ENCODE results near the gene CELF4. TPM values are rescaled to one million over a fixed set of nuclear protein-coding genes. Genes with fewer than 3 reads are reported as not detected.

Gene CELF4
- total and polyA plus RNA-seq, 10 of the 15 experiments (the other 5 are each of a cell fraction or from before 2014, with no cell fraction given), result 0.03 to 0.32 TPM; not detected in 8

DNA sequence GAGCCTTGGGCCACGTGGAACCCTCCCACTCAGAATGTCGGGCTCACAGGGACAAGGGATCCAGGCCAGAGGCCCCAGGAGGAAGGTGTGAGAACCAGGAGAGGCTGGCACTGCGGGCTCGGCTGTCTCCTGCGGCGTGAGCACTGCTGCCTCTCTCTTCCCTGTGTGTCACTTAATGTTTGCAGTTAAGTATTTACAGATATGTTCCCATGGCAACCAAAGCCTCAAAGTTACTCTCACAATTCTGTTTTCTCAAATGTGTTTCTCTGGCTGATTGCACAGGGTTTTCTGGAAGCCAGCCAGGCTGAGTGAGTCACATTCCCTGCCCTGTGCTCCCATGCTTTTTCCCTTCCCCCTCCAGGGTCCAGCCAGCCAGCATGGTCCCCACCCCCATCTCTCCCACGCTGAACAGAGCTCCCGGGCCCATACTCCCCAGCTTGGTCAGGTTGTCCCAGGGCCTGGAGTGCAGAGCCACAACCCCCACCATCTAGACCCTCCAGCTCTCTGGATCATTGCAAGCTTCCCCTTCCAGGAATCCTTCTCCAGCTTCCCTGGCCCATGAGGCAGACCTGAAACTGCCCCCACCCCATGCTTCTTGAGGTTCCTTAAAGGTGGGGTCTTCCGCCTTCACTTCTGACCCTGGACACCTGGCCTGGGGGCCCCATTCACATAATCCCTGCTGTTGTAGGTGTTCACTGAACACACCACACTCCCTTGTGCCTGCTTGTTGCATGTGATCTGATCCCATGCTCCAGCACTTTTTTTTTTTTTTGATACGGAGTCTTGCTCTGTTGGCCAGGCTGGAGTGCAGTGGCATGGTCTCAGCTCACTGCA is 265.9 kb downstream of the CELF4 start (continued):
- TF ChIP-seq SKIL (IDR thresholded peaks at IDR 0.05; ENCODE audit: low read depth, poor library complexity, severe bottlenecking), result no peak

DNA sequence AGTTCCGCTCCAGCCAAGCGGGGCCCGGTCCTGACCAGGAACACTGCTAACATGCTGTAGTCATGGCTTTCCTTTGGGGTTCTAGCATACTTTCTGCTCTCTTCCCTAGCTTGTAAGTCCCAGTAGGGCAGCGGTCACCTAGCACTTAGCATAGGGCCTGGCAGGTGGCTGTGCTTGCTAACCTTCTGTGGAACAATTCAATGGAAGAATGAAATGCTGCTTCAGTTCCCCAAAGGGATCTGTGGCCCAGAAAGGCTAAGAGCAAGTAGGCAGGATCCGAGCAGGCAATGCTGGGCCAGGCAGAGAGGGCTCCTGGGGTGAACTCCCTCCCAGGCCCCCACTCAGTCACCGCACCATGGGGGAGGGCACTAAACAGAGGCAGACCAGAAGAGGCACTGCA is 266.8 kb downstream of the CELF4 start:
- CTCF ChIA-PET, result no interaction called here
- Histone ChIP-seq H3K9ac (ENCODE audit: control insufficient read depth, insufficient read depth, low read length) (no peak overlapping the region), H3K4me3 (no peak overlapping the region), H2AFZ (ENCODE audit: control insufficient read depth, low read depth, low read length) (no peak overlapping the region), H3K4me1 (ENCODE audit: control insufficient read depth, insufficient read depth, low read length) (no peaks in the 10 kb centered on the region), H4K20me1 (ENCODE audit: control insufficient read depth, insufficient read depth) (no peaks in the 10 kb centered on the region), H3K9me3 (replicated peaks; ENCODE audit: control insufficient read depth, insufficient read depth, low read length) (no peaks in the 10 kb centered on the region), H3K4me2 (ENCODE audit: control insufficient read depth, insufficient read depth) (no peak overlapping the region), H3K79me2 (ENCODE audit: control insufficient read depth, insufficient read depth, low read length) (no peaks in the 10 kb centered on the region), H3K27me3 (replicated peaks in 1 of 2; ENCODE audit: control insufficient read depth in 2 of 2, insufficient read depth in 2 of 2, low read length in 1 of 2) (no peaks in the 10 kb centered on the region), H3K36me3 (ENCODE audit: control insufficient read depth in 2 of 2, insufficient read depth in 2 of 2, low read length in 1 of 2) (no peaks in the 10 kb centered on the region), H3K27ac (ENCODE audit: control insufficient read depth, insufficient read depth) (no peak overlapping the region)
- no peak for TF ChIP-seq NFXL1 (IDR thresholded peaks at IDR 0.05; ENCODE audit: borderline replicate concordance)
- TF ChIP-seq TBL1XR1 (IDR thresholded peaks at IDR 0.05; ENCODE audit: low read depth, low read length), result no peak
- no peak for TF ChIP-seq ZBTB11 (CRISPR knock-in tag; IDR thresholded peaks at IDR 0.05)
- TF ChIP-seq PAX8 (IDR thresholded peaks at IDR 0.05), result no peak
- DNase-seq (ENCODE audit: low read depth, low spot score) (no peak), FAIRE-seq (no peak), ATAC-seq (no peak)
- SMC1A ChIA-PET (ENCODE audit: uncharacterized antibody, unreplicated experiment), result no interaction called here
- in situ Hi-C loops (cut with MboI), result no loop called here
- WGBS (ENCODE audit: insufficient coverage, insufficient replicate concordance, low lambda C conversion rate, missing lambda C conversion rate), result 64% methylated on average over 6 of the region's 6 CpGs
- RAD21 ChIA-PET (ENCODE audit: unreplicated experiment), result no interaction called here
- no TSS peak for BruUV-seq (replicated peaks)
- POLR2A ChIA-PET, result no interaction called here
- intact Hi-C loops (cut with micrococcal nuclease; ENCODE audit: unreplicated experiment), result no loop called here

Measured in GM12878 (cell line).